Measurements from ENCODE around the gene PRKCH.

The PRKCH gene

GRCh38 chr14:61535458-61535857 lies 214.1 kb downstream of the PRKCH start:
- no peak overlapping the region for H3K4me3 ChIP-seq (replicated peaks; ENCODE audit: low read depth, low read length)
- DNase-seq (ENCODE audit: extremely low read depth, low read depth) = no peak
- TF ChIP-seq CTCF (IDR thresholded peaks at IDR 0.05; ENCODE audit: low read depth, low read length, missing control alignments) = no peak

DNA sequence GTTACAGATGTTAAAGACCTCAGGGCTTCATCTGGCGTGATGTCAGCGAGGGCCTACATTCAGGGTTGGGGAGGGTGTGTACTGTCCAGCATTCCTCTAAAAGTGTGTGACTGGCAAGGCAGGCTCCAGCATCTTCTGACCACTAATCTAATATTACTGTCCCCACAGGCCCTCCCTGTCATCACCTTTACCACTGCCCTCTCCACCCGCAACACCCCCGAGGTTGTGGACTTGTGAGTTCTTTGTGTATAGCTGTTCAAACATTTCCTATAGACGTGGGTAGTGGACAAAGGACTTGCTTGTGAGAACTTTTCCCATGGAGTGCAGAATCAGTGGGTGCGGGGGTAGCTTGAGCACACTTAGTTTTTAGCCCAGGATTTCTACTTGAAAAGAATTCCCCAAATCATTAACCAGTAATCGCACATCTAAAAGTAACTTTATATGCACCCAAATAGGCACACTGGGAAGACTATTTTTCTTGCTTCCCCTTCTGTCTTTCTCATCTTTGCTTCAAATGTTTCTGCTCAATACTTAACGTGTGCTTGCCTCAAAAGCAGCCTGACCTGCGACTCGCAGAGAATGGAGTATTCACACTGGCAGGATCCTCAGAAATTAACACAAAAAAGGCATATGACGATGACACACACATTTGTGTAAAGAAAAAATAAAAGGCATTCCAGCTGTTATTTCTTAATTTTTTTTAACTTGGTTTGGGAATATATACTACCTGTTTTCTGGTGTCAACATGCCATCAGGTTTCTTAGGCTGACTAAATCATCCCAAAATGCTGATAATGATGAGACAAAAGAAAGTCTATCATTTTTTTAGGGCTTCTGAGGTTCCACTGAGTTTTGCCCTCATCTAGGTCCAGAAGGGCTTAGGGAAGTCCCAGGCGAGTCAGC lies 215.5 kb downstream of the PRKCH start:
- H3K4me3 ChIP-seq (replicated peaks; ENCODE audit: low read depth, low read length) = no peak overlapping the region
- DNase-seq (ENCODE audit: extremely low read depth, low read depth) = no peak
- TF ChIP-seq CTCF (IDR thresholded peaks at IDR 0.05; ENCODE audit: low read depth, low read length, missing control alignments) = no peak

- no peak overlapping the region for H3K4me3 ChIP-seq (replicated peaks; ENCODE audit: low read depth, low read length)
- no peak for TF ChIP-seq CTCF (IDR thresholded peaks at IDR 0.05; ENCODE audit: low read depth, low read length, missing control alignments)
- no peak for DNase-seq (ENCODE audit: extremely low read depth, low read depth)
These were observed 216.4 kb downstream of the PRKCH start for GRCh38 chr14:61537563-61538463.

GRCh38 chr14:61538464-61539022 lies 217.2 kb downstream of the PRKCH start:
- no peak for DNase-seq (ENCODE audit: extremely low read depth, low read depth)
- no peak overlapping the region for H3K4me3 ChIP-seq (replicated peaks; ENCODE audit: low read depth, low read length)
- TF ChIP-seq CTCF (IDR thresholded peaks at IDR 0.05; ENCODE audit: low read depth, low read length, missing control alignments) = no peak

GRCh38 chr14:61539631-61540030 lies 218.3 kb downstream of the PRKCH start:
- H3K4me3 ChIP-seq (replicated peaks; ENCODE audit: low read depth, low read length) = no peak overlapping the region
- TF ChIP-seq CTCF (IDR thresholded peaks at IDR 0.05; ENCODE audit: low read depth, low read length, missing control alignments) = no peak
- no peak for DNase-seq (ENCODE audit: extremely low read depth, low read depth)

DNA sequence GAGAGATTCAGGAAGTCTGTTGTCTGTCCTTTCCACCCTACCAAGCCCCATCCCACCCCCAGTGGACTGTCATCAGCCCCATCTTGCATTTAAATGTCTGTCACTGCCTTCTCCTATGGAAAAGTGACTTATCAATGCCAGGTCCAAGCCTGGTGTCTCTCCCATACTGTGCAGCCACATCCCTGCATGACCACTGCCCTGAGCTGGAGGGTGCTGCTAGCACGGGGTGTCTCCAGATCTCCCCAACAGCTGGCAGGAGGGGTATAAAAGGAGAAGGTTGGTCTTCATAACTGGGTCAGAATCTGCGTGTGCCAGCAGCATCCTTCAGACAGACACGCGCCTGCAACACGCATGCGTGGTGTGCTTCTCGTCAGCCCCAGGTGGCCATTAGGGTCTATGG lies 219.6 kb downstream of the PRKCH start:
- DNase-seq (ENCODE audit: extremely low read depth, low read depth) = no peak
- H3K4me3 ChIP-seq (replicated peaks; ENCODE audit: low read depth, low read length) = no peak overlapping the region
- no peak for TF ChIP-seq CTCF (IDR thresholded peaks at IDR 0.05; ENCODE audit: low read depth, low read length, missing control alignments)
